Activated T-cell treated with anti-CD3 and anti-CD28 coated beads, Interleukin-2, amount 50 U/mL, for 24 hours (primary cell): ENCODE data around the gene PAK2.
"Not testable (repeated sequence)": the region's sequence is repeated elsewhere in the genome, so short reads cannot be mapped to it uniquely, and the experiment has no call there.

ENCODE experiments used
- DNase-seq: peaks from one replicate; pipeline ENCODE4 v3.0.0-alpha.2; 2020
- H3K27ac Mint-ChIP-seq: 2 replicates; pipeline ENCODE4 v1.8.0; 2020; ENCODE audit warnings: mild to moderate bottlenecking, mixed read lengths
- H3K27me3 Mint-ChIP-seq: 2 replicates; pipeline ENCODE4 v1.8.0; 2020; ENCODE audit warnings: mixed read lengths
- H3K36me3 Mint-ChIP-seq: 2 replicates; pipeline ENCODE4 v1.8.0; 2020; ENCODE audit warnings: low read depth, mixed read lengths
- H3K4me1 Mint-ChIP-seq: 2 replicates; pipeline ENCODE4 v1.8.0; 2020; ENCODE audit warnings: low read depth, mixed read lengths
- H3K4me3 Mint-ChIP-seq: 2 replicates; pipeline ENCODE4 v1.8.0; 2020; ENCODE audit warnings: mild to moderate bottlenecking, moderate library complexity, mixed read lengths
- H3K9me3 Mint-ChIP-seq: 2 replicates; pipeline ENCODE4 v1.8.0; 2020; ENCODE audit warnings: mixed read lengths

PAK2 gene

GRCh38 chr3:196788528-196788927 is 48.9 kb downstream of the PAK2 start:
- H3K36me3 Mint-ChIP-seq = peaks cover 81% of the 10 kb centered on the region
- H3K4me3 Mint-ChIP-seq = no peak overlapping the region
- H3K27me3 Mint-ChIP-seq = no peaks in the 10 kb centered on the region
- DNase-seq = no peak
- peak overlapping the region; percentile 71 for H3K27ac Mint-ChIP-seq
- peaks cover 39% of the 10 kb centered on the region for H3K4me1 Mint-ChIP-seq
- peaks cover 3% of the 10 kb centered on the region for H3K9me3 Mint-ChIP-seq

- H3K36me3 Mint-ChIP-seq = peaks cover 87% of the 10 kb centered on the region
- no peak overlapping the region for H3K4me3 Mint-ChIP-seq
Measured at GRCh38 chr3:196789885-196790359, 50.3 kb downstream of the PAK2 start.

DNA sequence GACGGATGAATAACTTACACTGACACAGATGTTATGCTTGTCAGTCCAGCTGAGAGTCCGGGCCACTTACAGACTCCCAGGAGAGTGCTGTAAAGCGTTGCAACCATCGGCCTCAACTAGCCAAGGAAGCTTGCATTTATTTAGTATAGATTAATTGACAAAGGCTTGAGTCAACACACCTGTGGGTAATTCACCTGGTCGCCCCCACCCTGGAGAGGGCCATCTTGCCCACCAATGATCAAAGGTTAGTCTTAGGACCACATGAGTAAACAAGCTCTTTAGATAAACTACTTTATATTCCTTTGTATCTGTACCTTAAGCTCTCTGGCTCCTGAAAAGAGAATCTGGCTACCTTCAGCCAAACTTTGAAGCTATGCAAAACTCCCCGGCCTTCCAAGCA is 51.0 kb downstream of the PAK2 start:
- H3K9me3 Mint-ChIP-seq = peaks cover 4% of the 10 kb centered on the region
- H3K36me3 Mint-ChIP-seq = peaks cover 85% of the 10 kb centered on the region
- no peak for DNase-seq
- H3K4me1 Mint-ChIP-seq = peaks cover 39% of the 10 kb centered on the region
- no peak overlapping the region for H3K27ac Mint-ChIP-seq
- no peaks in the 10 kb centered on the region for H3K27me3 Mint-ChIP-seq
- no peak overlapping the region for H3K4me3 Mint-ChIP-seq

More at GRCh38 chr3:196789885-196790359, 50.3 kb downstream of the PAK2 start:
- Mint-ChIP-seq H3K9me3 (peaks cover 4% of the 10 kb centered on the region), H3K4me1 (peaks cover 44% of the 10 kb centered on the region), H3K27me3 (no peaks in the 10 kb centered on the region), H3K27ac (peak overlapping the region; percentile 14)
- DNase-seq = no peak

DNA sequence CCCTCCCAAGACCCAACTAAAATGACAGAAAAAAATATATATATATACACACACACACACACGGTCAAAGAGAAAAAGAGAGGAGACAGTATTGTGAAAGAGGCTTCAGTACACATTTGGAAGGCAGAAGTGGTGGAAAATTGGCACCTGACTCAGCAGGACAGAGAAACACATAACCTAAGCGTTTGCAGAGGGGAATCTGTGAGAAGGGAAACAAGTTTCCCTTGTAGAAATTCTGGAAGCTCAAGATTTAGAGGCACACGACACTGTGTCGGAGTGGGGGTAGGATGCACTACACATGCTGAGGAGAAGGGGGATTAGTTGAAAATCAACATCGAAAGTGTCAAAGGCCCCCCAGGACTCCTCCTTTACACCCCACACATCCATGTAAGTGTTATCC is 53.1 kb downstream of the PAK2 start:
- H3K4me1 Mint-ChIP-seq = peaks cover 36% of the 10 kb centered on the region
- peaks cover 74% of the 10 kb centered on the region for H3K36me3 Mint-ChIP-seq
- H3K4me3 Mint-ChIP-seq = no peak overlapping the region
- no peak for DNase-seq
- H3K27me3 Mint-ChIP-seq = no peaks in the 10 kb centered on the region
- no peak overlapping the region for H3K27ac Mint-ChIP-seq
- H3K9me3 Mint-ChIP-seq = peaks cover 4% of the 10 kb centered on the region

- Mint-ChIP-seq H3K9me3 (peaks cover 4% of the 10 kb centered on the region), H3K4me1 (peaks cover 33% of the 10 kb centered on the region), H3K27me3 (no peaks in the 10 kb centered on the region), H3K4me3 (no peak overlapping the region), H3K36me3 (peaks cover 71% of the 10 kb centered on the region), H3K27ac (no peak overlapping the region)
- DNase-seq = no peak
Measured at GRCh38 chr3:196793246-196793645, 53.6 kb downstream of the PAK2 start.

- H3K4me3 Mint-ChIP-seq = no peak overlapping the region
- H3K9me3 Mint-ChIP-seq = peaks cover 4% of the 10 kb centered on the region
- peaks cover 73% of the 10 kb centered on the region for H3K36me3 Mint-ChIP-seq
- H3K27ac Mint-ChIP-seq = peak overlapping the region; percentile 71
- DNase-seq = no peak
- H3K27me3 Mint-ChIP-seq = no peaks in the 10 kb centered on the region
- H3K4me1 Mint-ChIP-seq = peaks cover 29% of the 10 kb centered on the region
Measured at GRCh38 chr3:196794467-196794866, 54.8 kb downstream of the PAK2 start.

DNA sequence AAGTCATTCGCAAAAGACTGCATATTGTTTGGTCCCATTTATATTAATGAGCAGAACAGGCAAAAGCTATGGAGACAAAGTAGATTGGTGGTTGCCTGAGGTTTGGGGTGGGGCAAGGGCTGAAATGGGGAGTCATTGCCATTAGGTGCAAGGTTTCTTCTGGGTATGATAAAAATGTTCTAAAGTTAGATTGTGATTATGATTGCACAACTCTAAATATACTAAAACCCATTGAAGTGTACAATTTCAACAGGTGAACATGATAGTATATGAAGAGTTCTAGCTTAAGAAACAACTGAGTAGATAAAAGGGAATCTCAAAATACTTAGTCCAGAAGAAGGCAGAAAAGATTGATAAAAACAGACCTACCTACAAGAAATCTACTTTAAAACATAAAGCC is 56.7 kb downstream of the PAK2 start:
- Mint-ChIP-seq H3K4me3 (no peak overlapping the region), H3K27me3 (no peaks in the 10 kb centered on the region), H3K27ac (no peak overlapping the region), H3K36me3 (peaks cover 63% of the 10 kb centered on the region), H3K4me1 (peaks cover 20% of the 10 kb centered on the region), H3K9me3 (peaks cover 2% of the 10 kb centered on the region)
- DNase-seq = no peak

DNA sequence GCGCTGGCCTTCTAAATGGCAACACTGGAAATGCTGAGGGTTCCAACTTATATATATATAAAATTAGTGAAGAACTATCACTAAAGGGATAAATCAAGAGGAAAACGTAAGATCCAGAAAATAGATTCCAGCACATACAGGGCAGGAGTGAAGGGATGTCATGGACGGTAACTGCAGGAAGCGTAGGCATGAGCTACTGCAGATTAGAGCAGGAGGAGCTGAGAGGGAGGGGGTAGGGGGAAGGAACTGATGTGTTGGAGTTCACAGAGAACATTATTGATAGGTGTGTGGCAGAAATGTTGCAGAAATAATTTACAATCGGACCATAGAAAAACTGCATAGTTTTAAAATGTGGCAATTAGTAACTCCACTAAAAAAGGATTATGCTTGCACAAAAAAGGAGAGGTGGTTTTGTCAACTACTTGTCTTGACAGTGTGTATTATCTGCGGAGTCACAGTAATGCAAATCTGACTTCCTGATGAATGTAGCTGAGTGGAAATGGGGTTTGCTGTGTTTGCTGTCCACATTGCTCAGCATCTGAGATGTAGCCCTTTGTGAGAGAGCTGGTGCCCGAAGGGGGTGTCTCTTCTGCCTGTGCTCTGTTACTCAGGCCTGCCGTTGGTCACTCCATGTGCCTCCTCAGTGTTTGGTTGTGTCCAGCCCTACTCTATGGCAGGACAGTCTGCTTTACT is 61.2 kb downstream of the PAK2 start:
- no peaks in the 10 kb centered on the region for H3K9me3 Mint-ChIP-seq
- no peaks in the 10 kb centered on the region for H3K27me3 Mint-ChIP-seq
- H3K4me1 Mint-ChIP-seq = peaks cover 22% of the 10 kb centered on the region
- DNase-seq = no peak
- peak overlapping the region; percentile 67 for H3K27ac Mint-ChIP-seq
- peaks cover 58% of the 10 kb centered on the region for H3K36me3 Mint-ChIP-seq
- no peak overlapping the region for H3K4me3 Mint-ChIP-seq

DNA sequence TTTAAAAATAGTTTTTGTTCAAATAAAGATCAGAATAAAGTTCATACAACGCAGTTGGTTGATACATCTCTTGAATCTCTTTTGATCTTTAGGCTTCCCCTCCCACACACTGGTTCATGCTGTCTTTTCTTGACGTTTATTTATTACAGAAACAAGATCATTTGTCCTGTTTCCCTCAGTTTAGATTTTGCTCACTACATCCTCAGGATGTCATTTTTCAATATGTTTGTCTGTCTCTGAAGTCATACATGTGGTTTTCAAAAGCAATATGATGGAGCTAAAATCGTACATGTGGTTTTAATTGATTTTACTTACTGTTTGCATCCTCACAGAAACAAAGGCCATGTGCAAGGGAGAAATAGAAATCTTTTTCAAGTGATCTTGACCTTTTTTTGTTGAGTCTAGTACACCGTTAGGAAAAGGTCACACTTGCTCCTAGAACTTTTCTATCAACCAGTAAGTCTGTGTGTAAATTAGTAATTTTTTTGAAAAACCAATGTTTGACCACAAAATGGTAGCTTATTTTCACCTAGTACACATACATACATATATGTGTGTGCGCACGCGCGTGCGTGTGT is 64.3 kb downstream of the PAK2 start:
- DNase-seq = no peak
- Mint-ChIP-seq H3K9me3 (no peaks in the 10 kb centered on the region), H3K4me1 (peaks cover 18% of the 10 kb centered on the region), H3K4me3 (no peak overlapping the region), H3K36me3 (peaks cover 74% of the 10 kb centered on the region), H3K27ac (peak overlapping the region; percentile 74), H3K27me3 (no peaks in the 10 kb centered on the region)

DNA sequence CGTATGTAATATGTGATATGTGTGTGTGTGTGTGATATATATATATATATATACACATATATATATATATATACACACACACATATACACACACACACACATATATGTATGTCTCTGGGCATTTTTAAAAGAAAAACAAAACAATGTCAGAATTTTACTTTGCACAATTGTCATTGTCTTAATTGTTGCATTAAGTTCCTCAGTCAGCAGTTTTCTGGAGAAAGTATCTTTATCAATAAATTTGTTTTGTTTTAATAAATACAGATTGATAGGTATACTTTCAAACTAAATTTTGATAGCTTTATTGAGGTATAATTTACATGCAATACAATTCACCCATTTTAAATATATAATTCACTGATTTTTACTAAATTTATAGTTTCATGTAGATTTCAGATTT is 65.1 kb downstream of the PAK2 start:
- Mint-ChIP-seq H3K9me3 (no peaks in the 10 kb centered on the region), H3K27ac (no peak overlapping the region), H3K27me3 (no peaks in the 10 kb centered on the region), H3K36me3 (peaks cover 76% of the 10 kb centered on the region), H3K4me3 (no peak overlapping the region), H3K4me1 (peaks cover 18% of the 10 kb centered on the region)
- no peak for DNase-seq

DNA sequence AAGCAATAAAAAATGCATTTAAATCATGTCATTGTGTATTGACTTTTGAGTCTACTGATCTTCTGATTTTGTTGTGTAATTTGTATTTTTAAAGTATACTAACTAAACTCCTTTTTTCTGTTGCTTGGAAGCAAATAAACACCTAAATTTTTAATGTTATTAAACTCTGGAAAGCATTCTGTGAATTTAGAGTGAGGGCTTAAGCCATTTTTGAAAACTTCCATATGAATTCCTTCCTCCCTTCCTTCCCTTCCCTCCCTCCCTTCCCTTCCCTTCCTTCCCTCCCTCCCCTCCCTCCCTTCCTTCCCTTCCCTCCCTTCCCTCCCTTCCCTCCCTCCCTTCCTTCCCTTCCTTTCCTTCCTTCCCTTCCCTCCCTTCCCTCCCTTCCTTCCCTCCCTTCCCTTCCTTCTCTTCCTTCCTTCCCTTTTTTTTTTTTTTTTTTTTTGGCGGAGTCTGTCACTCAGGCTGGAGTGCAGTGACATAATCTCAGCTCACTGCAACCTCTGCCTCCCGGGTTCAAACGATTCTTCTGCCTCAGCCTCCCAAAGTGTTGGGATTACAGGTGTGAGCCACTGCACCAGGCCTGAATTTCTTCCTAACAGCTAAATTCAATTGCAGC is 71.4 kb downstream of the PAK2 start:
- H3K36me3 Mint-ChIP-seq = peaks cover 85% of the 10 kb centered on the region
- H3K27me3 Mint-ChIP-seq = no peaks in the 10 kb centered on the region
- DNase-seq = no peak
- peak overlapping the region; percentile 40 for H3K27ac Mint-ChIP-seq
- H3K4me3 Mint-ChIP-seq = no peak overlapping the region
- H3K9me3 Mint-ChIP-seq = no peaks in the 10 kb centered on the region
- H3K4me1 Mint-ChIP-seq = no peaks in the 10 kb centered on the region

- no peak overlapping the region for H3K27ac Mint-ChIP-seq
- no peaks in the 10 kb centered on the region for H3K9me3 Mint-ChIP-seq
- H3K4me3 Mint-ChIP-seq = no peak overlapping the region
- no peaks in the 10 kb centered on the region for H3K4me1 Mint-ChIP-seq
- DNase-seq = no peak
- no peaks in the 10 kb centered on the region for H3K27me3 Mint-ChIP-seq
- peaks cover 81% of the 10 kb centered on the region for H3K36me3 Mint-ChIP-seq
Measured at GRCh38 chr3:196812853-196813252, 73.2 kb downstream of the PAK2 start.

- H3K4me3 Mint-ChIP-seq = no peak overlapping the region
- no peaks in the 10 kb centered on the region for H3K27me3 Mint-ChIP-seq
- DNase-seq = no peak
- H3K4me1 Mint-ChIP-seq = no peaks in the 10 kb centered on the region
- H3K9me3 Mint-ChIP-seq = no peaks in the 10 kb centered on the region
- H3K27ac Mint-ChIP-seq = peak overlapping the region; percentile 13
- H3K36me3 Mint-ChIP-seq = peaks cover 82% of the 10 kb centered on the region
Measured at GRCh38 chr3:196813903-196814302, 74.2 kb downstream of the PAK2 start.

- peak overlapping the region; percentile 52 for H3K27ac Mint-ChIP-seq
- DNase-seq = no peak
Measured at GRCh38 chr3:196821806-196822355, 82.2 kb downstream of the PAK2 start.

GRCh38 chr3:196829651-196830050 is 90.0 kb downstream of the PAK2 start:
- H3K4me3 Mint-ChIP-seq, H3K27me3 Mint-ChIP-seq, H3K9me3 Mint-ChIP-seq, H3K4me1 Mint-ChIP-seq, DNase-seq: not testable (repeated sequence)
- Mint-ChIP-seq H3K27ac (peak overlapping the region; percentile 70), H3K36me3 (peaks cover 60% of the 10 kb centered on the region)

More at GRCh38 chr3:196821806-196822355, 82.2 kb downstream of the PAK2 start:
- peaks cover 85% of the 10 kb centered on the region for H3K36me3 Mint-ChIP-seq
- no peaks in the 10 kb centered on the region for H3K9me3 Mint-ChIP-seq
- H3K27me3 Mint-ChIP-seq = no peaks in the 10 kb centered on the region
- H3K4me3 Mint-ChIP-seq = no peak overlapping the region
- no peaks in the 10 kb centered on the region for H3K4me1 Mint-ChIP-seq
